Loucy (cell line): Measurements from ENCODE around the gene PLEKHH2.

ENCODE experiments used
- H2AFZ ChIP-seq: fragments of 200-600 bp; sonication (generic); 2 replicates; pipeline ENCODE4 v1.6.0; 2016; ENCODE audit warnings: antibody characterized with exemption, mild to moderate bottlenecking, low read length, moderate library complexity
- H3F3A ChIP-seq: fragments of 200-600 bp; 2 replicates; pipeline ENCODE4 v1.6.0; 2016; ENCODE audit warnings: antibody characterized with exemption, low read depth, mild to moderate bottlenecking
- H3K27me3 ChIP-seq: fragments of 200-600 bp; sonication (generic); 2 replicates; pipeline ENCODE4 v1.6.1; 2014; ENCODE audit warnings: low read length, mild to moderate bottlenecking; ENCODE audit not compliant: insufficient read depth, poor library complexity, severe bottlenecking
- H3K36me3 ChIP-seq: fragments of 200-600 bp; sonication (generic); 2 replicates; pipeline ENCODE4 v1.6.1; 2016; ENCODE audit warnings: low read length; ENCODE audit not compliant: insufficient read depth
- H3K4me1 ChIP-seq: fragments of 200-600 bp; sonication (generic); 2 replicates; pipeline ENCODE4 v1.5.1; 2014; ENCODE audit warnings: low read length, mild to moderate bottlenecking; ENCODE audit not compliant: insufficient read depth, poor library complexity, severe bottlenecking
- H3K4me2 ChIP-seq: fragments of 200-600 bp; sonication (generic); 2 replicates; pipeline ENCODE4 v1.6.0; 2014; ENCODE audit warnings: antibody characterized with exemption, low read length, low read depth, mild to moderate bottlenecking; ENCODE audit not compliant: poor library complexity, severe bottlenecking
- H3K4me3 ChIP-seq: fragments of 200-600 bp; sonication (generic); 2 replicates; pipeline ENCODE4 v1.5.1; 2014; ENCODE audit warnings: low read length, mild to moderate bottlenecking, mixed read lengths; ENCODE audit not compliant: poor library complexity, severe bottlenecking
- H3K79me2 ChIP-seq: fragments of 200-600 bp; sonication (generic); 2 replicates; pipeline ENCODE4 v1.6.1; 2014; ENCODE audit warnings: low read length; ENCODE audit not compliant: insufficient read depth
- H3K9ac ChIP-seq: fragments of 200-600 bp; sonication (generic); 2 replicates; pipeline ENCODE4 v1.6.0; 2014; ENCODE audit warnings: mild to moderate bottlenecking, low read depth, low read length, moderate library complexity; ENCODE audit not compliant: poor library complexity, severe bottlenecking
- H3K9me2 ChIP-seq: fragments of 200-600 bp; sonication (generic); replicated peaks from 2 replicates; pipeline ENCODE4 v1.6.1; 2016; ENCODE audit warnings: low read depth, low read length, mixed read lengths
- H3K9me3 ChIP-seq: fragments of 200-600 bp; sonication (generic); 2 replicates; pipeline ENCODE4 v1.6.1; 2014; ENCODE audit warnings: mild to moderate bottlenecking, antibody characterized with exemption, low read length, low read depth; ENCODE audit not compliant: insufficient read depth
- H4K20me1 ChIP-seq: fragments of 200-600 bp; sonication (generic); 2 replicates; pipeline ENCODE4 v1.6.0; 2014; ENCODE audit warnings: antibody characterized with exemption, low read length, mild to moderate bottlenecking; ENCODE audit not compliant: insufficient read depth, poor library complexity, severe bottlenecking
- CTCF ChIP-seq: fragments of 200-600 bp; sonication (generic); conservative IDR thresholded peaks from 2 replicates; pipeline ENCODE4 v1.5.1; 2014; ENCODE audit warnings: mild to moderate bottlenecking, antibody characterized with exemption, low read length
- EZH2phosphoT487 ChIP-seq: fragments of 200-600 bp; IDR thresholded peaks from 2 replicates; pipeline ENCODE4 v1.6.1; 2018; ENCODE audit warnings: antibody characterized with exemption, mild to moderate bottlenecking, moderate library complexity, borderline replicate concordance

Gene PLEKHH2

DNA sequence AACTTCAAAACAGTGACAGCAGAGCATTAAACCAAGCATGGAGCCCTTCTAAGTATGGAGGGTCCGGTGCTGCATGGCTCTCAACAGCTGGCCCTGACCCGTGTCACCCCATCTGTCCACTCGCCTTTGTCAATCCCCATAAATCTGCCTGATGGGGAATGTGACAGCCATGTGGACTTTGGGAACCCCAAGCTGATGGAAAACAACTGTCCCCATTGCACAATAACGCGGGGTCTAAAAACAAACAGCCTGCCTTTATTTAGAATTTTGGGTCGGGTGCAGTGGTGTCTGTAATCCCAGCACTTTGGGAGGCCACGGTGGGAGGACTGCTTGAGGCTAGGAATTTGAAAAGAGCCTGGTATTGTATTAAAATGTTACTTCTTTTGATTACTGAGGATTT, 24.1 kb upstream of the PLEKHH2 start:
- H2AFZ ChIP-seq: peak overlapping the region; percentile 34
- no peak for TF ChIP-seq EZH2phosphoT487
- H3K4me3 ChIP-seq: no peak overlapping the region
- no peaks in the 10 kb centered on the region for H3K27me3 ChIP-seq
- no peak overlapping the region for H3K4me2 ChIP-seq
- H4K20me1 ChIP-seq: no peaks in the 10 kb centered on the region
- H3K4me1 ChIP-seq: no peaks in the 10 kb centered on the region
- H3K9me3 ChIP-seq: no peaks in the 10 kb centered on the region
- H3K9me2 ChIP-seq: no peaks in the 10 kb centered on the region
- H3K9ac ChIP-seq: no peak overlapping the region
- H3K36me3 ChIP-seq: no peaks in the 10 kb centered on the region
- no peaks in the 10 kb centered on the region for H3F3A ChIP-seq
- no peaks in the 10 kb centered on the region for H3K79me2 ChIP-seq

DNA sequence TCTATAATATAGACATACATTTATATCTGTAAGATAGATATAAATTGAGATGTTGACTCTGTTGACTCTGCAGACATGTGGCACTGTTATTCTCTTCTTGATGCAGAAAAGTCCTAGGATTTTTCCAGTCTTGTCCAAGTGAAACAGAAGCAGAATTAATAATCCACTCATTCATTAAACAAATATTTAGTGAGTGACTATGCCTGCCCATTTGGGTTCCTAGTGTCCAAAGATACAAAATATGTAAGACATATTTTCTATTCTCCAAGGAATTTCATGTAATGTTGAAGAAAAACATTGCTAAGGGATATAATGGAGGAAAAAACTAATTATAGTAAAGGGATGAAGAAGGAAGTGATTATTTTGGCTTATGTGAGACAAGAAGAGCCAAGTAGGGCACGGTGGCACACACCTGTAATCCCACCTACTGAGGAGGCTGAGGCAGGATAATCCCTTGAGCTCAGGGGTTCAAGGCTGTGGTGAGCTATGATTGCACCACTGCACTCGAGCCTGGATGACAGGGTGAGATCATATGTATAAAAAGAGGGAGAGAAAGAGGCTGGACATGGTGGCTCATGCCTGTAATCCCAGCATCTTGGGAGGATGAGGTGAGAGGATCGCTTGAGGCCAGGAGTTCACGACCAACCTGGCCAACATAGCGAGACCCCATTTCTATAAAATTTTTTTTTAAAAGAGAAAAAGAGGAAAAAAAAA, 19.9 kb upstream of the PLEKHH2 start:
- Histone ChIP-seq H3K79me2 (no peaks in the 10 kb centered on the region), H3K9me3 (no peaks in the 10 kb centered on the region), H3K4me2 (no peak overlapping the region), H3K9ac (no peak overlapping the region), H3K4me3 (no peak overlapping the region), H3K27me3 (no peaks in the 10 kb centered on the region), H3K36me3 (no peaks in the 10 kb centered on the region), H3K4me1 (no peaks in the 10 kb centered on the region), H3F3A (no peaks in the 10 kb centered on the region), H3K9me2 (no peaks in the 10 kb centered on the region), H4K20me1 (no peaks in the 10 kb centered on the region), H2AFZ (no peak overlapping the region)
- TF ChIP-seq CTCF (no peak), EZH2phosphoT487 (no peak)

DNA sequence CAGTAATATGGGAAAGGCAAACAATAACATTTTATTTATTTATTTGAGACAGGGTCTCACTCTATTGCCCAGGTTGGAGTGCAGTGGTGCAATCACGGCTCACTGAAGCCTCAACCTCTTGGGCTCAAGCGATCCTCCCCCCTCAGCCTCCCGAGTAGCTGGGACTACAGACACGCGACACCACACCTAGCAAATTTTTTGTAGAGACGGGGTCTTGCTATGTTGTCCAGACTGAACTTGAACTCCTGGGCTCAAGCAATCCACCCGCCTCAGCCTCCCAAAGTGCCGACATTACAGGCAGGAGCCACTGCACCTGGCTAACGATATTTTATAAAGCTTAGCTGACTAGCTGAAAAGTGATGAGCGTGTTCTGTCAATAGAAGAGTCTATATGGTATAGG, 17.5 kb upstream of the PLEKHH2 start:
- Histone ChIP-seq H3K27me3 (no peaks in the 10 kb centered on the region), H3K4me3 (no peak overlapping the region), H3K36me3 (no peaks in the 10 kb centered on the region), H3K9me3 (no peaks in the 10 kb centered on the region), H3K9ac (no peak overlapping the region), H3F3A (no peaks in the 10 kb centered on the region), H2AFZ (no peak overlapping the region), H3K4me1 (no peaks in the 10 kb centered on the region), H4K20me1 (no peaks in the 10 kb centered on the region), H3K4me2 (no peak overlapping the region), H3K9me2 (no peaks in the 10 kb centered on the region), H3K79me2 (no peaks in the 10 kb centered on the region)
- TF ChIP-seq CTCF (no peak), EZH2phosphoT487 (no peak)

- Histone ChIP-seq H3F3A (no peaks in the 10 kb centered on the region), H3K9ac (no peak overlapping the region), H3K4me2 (no peak overlapping the region), H3K9me2 (no peaks in the 10 kb centered on the region), H3K27me3 (no peaks in the 10 kb centered on the region), H3K79me2 (no peaks in the 10 kb centered on the region), H4K20me1 (no peaks in the 10 kb centered on the region), H3K4me1 (no peaks in the 10 kb centered on the region), H2AFZ (no peak overlapping the region), H3K9me3 (no peaks in the 10 kb centered on the region), H3K4me3 (no peak overlapping the region), H3K36me3 (no peaks in the 10 kb centered on the region)
- TF ChIP-seq CTCF (no peak), EZH2phosphoT487 (no peak)
Measured at GRCh38 chr2:43622931-43623451, 14.1 kb upstream of the PLEKHH2 start.
